ENCODE measurements around the gene KLRC2. TPM values are rescaled to one million over a fixed set of nuclear protein-coding genes. Genes with fewer than 3 reads are reported as not detected.

The KLRC2 gene
- total RNA-seq, 1 experiment from 2014 or later, result not detected

GRCh38 chr12:10456856-10457255 is 21.0 kb upstream of the KLRC2 start:
- Mint-ChIP-seq H3K27me3 (ENCODE audit: unreplicated experiment) (no peaks in the 10 kb centered on the region), H3K36me3 (ENCODE audit: insufficient read depth, unreplicated experiment) (no peaks in the 10 kb centered on the region), H3K4me3 (ENCODE audit: low read depth, unreplicated experiment) (no peak overlapping the region), H3K27ac (ENCODE audit: unreplicated experiment) (no peak overlapping the region), H3K4me1 (ENCODE audit: low read depth, unreplicated experiment) (no peaks in the 10 kb centered on the region), H3K9me3 (ENCODE audit: low read depth, unreplicated experiment) (peaks cover 2% of the 10 kb centered on the region)
- no TSS peak for BruUV-seq (replicated peaks)
- DNase-seq, result no peak
- TF ChIP-seq CTCF (IDR thresholded peaks at IDR 0.05; ENCODE audit: unreplicated experiment), result no peak
- intact Hi-C loops (cut with micrococcal nuclease; ENCODE audit: unreplicated experiment), result no loop called here
- CTCF ChIA-PET, result no interaction called here

- CTCF ChIA-PET, result no interaction called here
- no peak for DNase-seq
- BruUV-seq (replicated peaks), result no TSS peak
- no peaks in the 10 kb centered on the region for H3K27me3 Mint-ChIP-seq (ENCODE audit: unreplicated experiment)
- H3K9me3 Mint-ChIP-seq (ENCODE audit: low read depth, unreplicated experiment), result no peaks in the 10 kb centered on the region
- no peak overlapping the region for H3K4me3 Mint-ChIP-seq (ENCODE audit: low read depth, unreplicated experiment)
- intact Hi-C loops (cut with micrococcal nuclease; ENCODE audit: unreplicated experiment), result no loop called here
- H3K36me3 Mint-ChIP-seq (ENCODE audit: insufficient read depth, unreplicated experiment), result no peaks in the 10 kb centered on the region
- H3K4me1 Mint-ChIP-seq (ENCODE audit: low read depth, unreplicated experiment), result no peaks in the 10 kb centered on the region
- H3K27ac Mint-ChIP-seq (ENCODE audit: unreplicated experiment), result no peak overlapping the region
- TF ChIP-seq CTCF (IDR thresholded peaks at IDR 0.05; ENCODE audit: unreplicated experiment), result no peak
Measured at GRCh38 chr12:10455766-10456165, 20.0 kb upstream of the KLRC2 start.

- no peak overlapping the region for H3K4me3 Mint-ChIP-seq (ENCODE audit: low read depth, unreplicated experiment)
- H3K27ac Mint-ChIP-seq (ENCODE audit: unreplicated experiment), result no peak overlapping the region
- H3K9me3 Mint-ChIP-seq (ENCODE audit: low read depth, unreplicated experiment), result no peaks in the 10 kb centered on the region
- no peaks in the 10 kb centered on the region for H3K36me3 Mint-ChIP-seq (ENCODE audit: insufficient read depth, unreplicated experiment)
- no peak for TF ChIP-seq CTCF (IDR thresholded peaks at IDR 0.05; ENCODE audit: unreplicated experiment)
- no peaks in the 10 kb centered on the region for H3K4me1 Mint-ChIP-seq (ENCODE audit: low read depth, unreplicated experiment)
- CTCF ChIA-PET, result no interaction called here
- DNase-seq, result no peak
- no TSS peak for BruUV-seq (replicated peaks)
- no peaks in the 10 kb centered on the region for H3K27me3 Mint-ChIP-seq (ENCODE audit: unreplicated experiment)
- intact Hi-C loops (cut with micrococcal nuclease; ENCODE audit: unreplicated experiment), result no loop called here
Measured at GRCh38 chr12:10454531-10454930, 18.7 kb upstream of the KLRC2 start.

- Mint-ChIP-seq H3K4me3 (ENCODE audit: low read depth, unreplicated experiment) (no peak within 1 kb of the TSS), H3K36me3 (ENCODE audit: insufficient read depth, unreplicated experiment) (no peaks in the 10 kb centered on the region), H3K9me3 (ENCODE audit: low read depth, unreplicated experiment) (no peaks in the 10 kb centered on the region), H3K27ac (ENCODE audit: unreplicated experiment) (no peak within 1 kb of the TSS), H3K27me3 (ENCODE audit: unreplicated experiment) (no peaks in the 10 kb centered on the region), H3K4me1 (ENCODE audit: low read depth, unreplicated experiment) (no peaks in the 10 kb centered on the region)
- no peak for TF ChIP-seq CTCF (IDR thresholded peaks at IDR 0.05; ENCODE audit: unreplicated experiment)
- BruUV-seq (replicated peaks), result no TSS peak
- CTCF ChIA-PET, result interaction anchor here (0.6 kb wide), 1 partner anchor 30 kb away, joined by 3 read pairs; no protein-coding TSS in a partner anchor
- no peak for DNase-seq
- intact Hi-C loops (cut with micrococcal nuclease; ENCODE audit: unreplicated experiment), result no loop called here
Measured at GRCh38 chr12:10453156-10453555, 17.3 kb upstream of the KLRC2 start, which contains the start of gene KLRC1. KLRC1 (minus strand) TSS chr12:10453377; CDS start chr12:10451156, 2,221 bp downstream.
